Fibroblast of skin of right quadriceps (primary cell): ENCODE data around the gene SMIM36.
"Not testable (repeated sequence)": the region's sequence is repeated elsewhere in the genome, so short reads cannot be mapped to it uniquely, and the experiment has no call there.

Experiments
- DNase-seq: peaks from one replicate; pipeline ENCODE4 v3.0.0-alpha.2; 2013

Gene SMIM36

GRCh38 chr17:55433029-55433628 is 78.1 kb downstream of the SMIM36 start:
- no peak for DNase-seq

GRCh38 chr17:55432358-55433028 is 78.8 kb downstream of the SMIM36 start:
- peak; percentile 88 for DNase-seq

DNA sequence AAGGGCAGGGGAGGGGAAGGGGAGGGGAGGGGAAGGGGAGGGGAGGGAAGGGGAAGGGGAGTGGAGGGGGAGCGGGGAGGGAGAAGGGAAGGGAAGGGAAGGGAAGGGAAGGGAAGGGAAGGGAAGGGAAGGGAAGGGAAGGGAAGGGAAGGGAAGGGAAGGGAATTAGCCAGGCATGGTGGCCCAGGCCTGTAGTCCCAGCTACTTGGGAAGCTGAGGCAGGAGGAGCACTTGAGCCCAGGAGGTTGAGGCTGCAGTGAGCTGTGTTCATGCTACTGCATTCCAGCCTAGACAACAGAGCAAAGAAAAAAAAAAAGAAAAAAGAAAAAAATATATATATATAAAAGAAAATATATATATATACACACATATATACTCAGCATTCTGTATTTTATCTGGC is 79.3 kb downstream of the SMIM36 start:
- DNase-seq, result not testable (repeated sequence)

DNA sequence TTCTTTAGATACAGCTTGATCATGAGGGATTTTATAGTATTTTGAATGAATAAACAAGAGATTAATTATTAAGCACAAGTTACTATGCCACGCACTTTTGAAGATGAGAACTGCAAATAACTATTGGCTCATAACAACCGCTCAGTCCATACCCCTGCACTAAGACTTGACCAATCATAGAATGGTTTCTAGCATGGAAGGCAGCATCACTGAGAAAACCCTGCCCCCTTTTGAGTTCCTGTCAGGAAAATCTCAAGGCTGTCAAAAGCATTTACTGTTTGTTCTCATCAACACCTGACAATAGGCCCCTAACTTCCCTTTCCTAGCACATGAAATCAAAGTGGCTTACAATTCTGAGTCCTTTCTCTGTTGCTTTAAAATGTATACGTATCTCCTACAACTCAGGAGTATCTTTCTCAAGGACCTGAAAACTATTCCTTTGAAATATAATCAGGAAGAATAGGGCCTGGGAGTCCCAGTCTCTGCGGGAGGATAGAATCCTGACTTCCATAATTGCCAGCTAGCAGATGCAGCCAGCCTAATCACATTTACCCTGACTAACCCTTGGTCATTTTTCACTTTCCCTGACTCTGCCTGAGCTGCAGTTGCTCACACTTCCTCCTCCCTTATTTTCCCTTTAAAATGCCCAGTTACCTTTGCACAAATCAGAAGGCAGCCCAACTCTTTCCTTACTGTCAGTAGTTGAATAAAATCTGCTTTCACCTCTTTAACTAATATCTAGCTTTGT is 80.5 kb downstream of the SMIM36 start:
- no peak for DNase-seq

DNA sequence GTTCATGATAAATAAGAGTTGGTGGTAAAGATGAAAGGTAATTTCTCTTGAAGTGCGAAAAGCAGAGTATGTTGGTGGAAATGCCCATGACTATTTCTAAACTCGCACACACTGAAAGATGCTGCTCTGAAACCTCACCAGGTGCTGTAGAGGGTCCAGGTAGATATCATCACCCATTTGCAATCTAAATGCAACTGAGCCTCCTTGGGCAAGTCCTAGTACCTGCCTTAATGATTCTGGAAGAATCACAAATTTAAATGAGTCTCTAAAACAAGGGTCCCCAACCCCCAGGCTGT is 83.7 kb downstream of the SMIM36 start:
- DNase-seq, result no peak

GRCh38 chr17:55426851-55427586 is 84.2 kb downstream of the SMIM36 start:
- DNase-seq, result peak; percentile 73

GRCh38 chr17:55424893-55425540 is 86.2 kb downstream of the SMIM36 start:
- no peak for DNase-seq

DNA sequence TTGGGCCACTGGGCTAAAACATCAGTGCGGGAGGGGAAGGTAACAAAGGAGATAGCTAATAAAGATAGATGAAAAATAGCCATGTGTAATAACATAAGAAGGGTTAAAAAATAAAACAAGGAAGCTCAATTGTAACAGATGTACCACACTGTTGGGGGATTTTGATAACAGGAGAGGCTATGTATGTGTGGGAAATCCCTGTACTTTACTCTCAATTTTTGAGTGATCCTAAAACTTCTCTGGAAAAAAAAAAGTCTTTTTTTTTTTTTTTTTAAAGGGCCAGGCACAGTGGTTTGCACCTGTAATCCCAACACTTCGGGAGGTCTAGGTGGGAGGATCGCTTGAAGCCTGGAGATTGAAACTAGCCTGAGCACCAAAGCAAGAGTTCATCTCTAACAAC is 87.7 kb downstream of the SMIM36 start:
- DNase-seq, result no peak

- not testable (repeated sequence) for DNase-seq
These were observed 88.5 kb downstream of the SMIM36 start for GRCh38 chr17:55422828-55423164.

DNA sequence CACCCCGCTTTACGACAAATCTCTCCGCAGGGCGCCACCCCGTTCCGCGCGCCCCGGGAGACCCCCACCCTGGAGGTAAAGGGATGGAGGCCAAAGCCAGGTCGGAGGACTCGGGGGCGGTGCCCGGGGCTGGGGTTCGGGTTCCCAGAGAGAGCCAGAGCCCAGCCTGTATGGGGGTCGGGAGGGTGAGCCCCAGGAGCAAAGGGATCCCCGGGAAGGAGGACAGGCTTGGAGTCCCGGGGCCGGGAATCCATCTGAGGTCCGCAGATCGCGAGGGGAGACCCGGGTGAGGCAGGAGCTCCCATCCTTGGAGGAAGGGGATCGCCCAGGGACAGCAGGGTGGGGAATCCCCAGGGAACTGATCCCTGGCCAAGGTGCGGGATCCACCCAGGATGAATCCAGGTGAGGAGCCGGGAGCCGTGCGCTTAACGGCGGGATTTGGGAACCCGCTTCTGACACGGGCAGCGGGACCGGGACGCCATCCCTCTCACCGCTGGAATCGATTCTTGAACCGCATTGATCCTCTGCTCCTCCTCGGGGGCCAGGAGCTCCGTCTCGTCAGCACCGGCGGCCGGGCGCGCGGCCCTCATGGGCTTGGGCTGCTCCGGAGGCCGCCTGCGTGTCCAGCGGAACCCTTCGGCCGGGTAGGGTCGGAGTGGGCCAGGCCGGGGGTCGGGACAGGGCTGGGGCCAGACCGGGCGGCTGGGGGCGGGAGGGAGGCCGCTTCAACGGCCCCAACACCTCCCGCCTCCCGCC is 89.9 kb downstream of the SMIM36 start, which contains the start of gene MMD:
Gene MMD, minus strand, starts transcription at position 657 of the 756 bp plus-strand sequence. Its CDS starts 140 bp downstream, at position 517.
- no peak for DNase-seq

- no peak for DNase-seq
These were observed 90.5 kb downstream of the SMIM36 start for GRCh38 chr17:55420776-55421178.

DNA sequence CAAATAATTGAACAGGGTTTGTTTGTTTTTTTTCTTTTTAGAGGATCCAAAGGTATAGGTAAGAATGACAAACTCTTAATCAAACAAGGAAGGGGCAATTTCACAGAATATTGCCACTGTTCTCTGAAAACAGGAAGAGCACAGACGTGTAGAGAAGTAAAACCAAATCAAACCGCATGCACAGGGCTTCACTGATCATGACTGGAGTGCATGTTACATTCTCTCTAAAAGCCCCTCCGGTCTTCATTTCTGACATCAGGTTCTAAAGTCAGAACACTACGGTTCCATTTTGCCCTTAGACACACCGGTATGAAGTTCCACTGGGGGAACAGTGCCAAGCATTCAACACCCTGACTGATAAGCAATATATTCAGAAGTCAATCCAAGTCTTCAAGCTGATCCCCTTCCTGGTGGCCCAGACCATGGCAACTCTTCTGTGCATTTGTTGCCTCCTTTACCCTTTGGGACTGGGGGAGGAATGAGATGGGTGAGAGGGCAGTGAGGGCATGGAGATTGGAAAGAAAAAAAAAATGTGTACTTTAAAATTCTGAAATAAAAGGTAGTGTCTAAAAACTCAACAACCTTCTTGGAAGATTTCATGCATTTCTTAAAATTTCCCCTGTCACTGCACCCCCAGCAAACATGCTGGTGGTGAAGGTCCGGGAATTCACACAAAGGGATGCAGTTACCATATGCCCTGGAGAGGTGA is 91.0 kb downstream of the SMIM36 start:
- no peak for DNase-seq

DNA sequence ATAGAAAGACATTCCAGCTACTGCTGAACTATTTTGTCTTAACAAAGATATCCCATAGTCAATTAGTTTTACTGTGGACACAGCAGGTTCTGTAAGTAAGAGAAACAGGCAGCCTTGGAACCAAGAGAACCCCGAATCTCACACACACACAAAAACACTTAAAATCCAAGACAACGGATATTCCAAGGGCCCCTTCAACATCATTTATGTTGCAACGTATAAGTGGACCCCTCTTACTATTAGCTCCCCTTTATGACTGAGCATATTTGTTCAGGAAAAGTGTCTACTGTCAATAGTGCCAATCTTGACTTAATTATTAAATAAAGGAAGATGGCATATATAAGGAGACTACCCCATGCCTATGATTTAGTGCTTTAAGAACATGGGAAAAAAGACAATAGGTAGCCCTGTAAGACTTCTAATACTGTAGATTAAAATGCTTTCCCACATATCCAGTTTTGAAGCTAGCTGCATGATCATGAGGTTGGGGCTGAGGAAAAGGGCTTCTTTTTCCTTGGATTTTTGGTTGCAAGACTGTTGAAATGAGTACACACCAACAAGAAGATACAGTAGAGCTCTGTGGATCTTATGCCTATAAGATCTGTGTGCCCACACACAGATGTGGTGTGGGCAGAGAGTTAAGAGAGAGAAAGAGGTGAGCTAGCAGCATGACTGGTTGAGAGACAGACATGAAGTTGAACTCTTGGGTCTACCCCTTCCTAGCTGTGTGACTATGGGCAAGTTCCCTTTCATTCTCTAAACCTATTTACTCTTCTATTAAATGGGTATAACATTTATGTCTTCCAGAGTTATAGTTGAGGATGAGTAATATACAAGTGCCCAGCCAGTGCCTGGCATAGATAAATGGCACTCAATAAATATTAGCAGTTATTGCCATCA is 92.6 kb downstream of the SMIM36 start:
- DNase-seq, result no peak

DNA sequence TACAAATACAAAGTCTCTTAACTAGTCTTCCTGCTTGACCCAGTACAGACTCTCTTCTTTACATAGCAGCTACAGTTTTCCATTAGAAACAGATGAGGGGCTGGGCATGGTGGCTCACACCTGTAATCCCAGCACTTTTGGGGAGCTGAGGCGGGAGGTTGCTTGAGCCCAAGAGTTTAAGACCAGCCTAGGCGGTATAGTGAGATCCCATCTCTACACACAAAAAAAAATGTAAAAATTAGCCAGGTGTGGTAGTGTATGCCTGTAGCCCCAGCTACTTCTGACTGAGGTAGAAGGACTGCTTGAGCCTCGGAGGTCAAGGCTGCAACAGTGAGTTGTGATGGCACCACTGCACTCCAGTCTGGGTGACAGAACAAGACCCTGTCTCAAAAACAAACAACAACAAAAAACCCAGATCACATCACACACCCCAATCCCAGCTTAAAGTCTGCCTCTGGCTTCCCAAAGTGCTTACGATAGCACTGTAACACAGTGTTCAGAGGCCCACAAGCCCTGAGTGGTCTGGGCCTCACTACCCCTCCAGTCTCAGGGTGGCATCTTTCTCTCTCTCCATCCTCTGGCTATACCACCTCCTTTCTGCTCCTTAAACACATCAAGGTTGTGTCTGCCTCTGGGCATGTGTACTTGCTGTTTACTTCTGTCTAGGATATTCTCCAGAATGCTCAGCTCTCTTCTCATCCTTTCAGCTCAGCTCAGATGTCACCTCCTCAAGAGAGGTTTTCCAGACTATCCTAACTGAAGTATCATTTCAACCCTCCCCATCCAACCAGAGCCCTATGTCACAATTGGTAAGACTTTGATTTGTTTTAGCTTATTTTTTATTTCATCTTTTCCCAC is 93.6 kb downstream of the SMIM36 start:
- DNase-seq, result no peak

DNA sequence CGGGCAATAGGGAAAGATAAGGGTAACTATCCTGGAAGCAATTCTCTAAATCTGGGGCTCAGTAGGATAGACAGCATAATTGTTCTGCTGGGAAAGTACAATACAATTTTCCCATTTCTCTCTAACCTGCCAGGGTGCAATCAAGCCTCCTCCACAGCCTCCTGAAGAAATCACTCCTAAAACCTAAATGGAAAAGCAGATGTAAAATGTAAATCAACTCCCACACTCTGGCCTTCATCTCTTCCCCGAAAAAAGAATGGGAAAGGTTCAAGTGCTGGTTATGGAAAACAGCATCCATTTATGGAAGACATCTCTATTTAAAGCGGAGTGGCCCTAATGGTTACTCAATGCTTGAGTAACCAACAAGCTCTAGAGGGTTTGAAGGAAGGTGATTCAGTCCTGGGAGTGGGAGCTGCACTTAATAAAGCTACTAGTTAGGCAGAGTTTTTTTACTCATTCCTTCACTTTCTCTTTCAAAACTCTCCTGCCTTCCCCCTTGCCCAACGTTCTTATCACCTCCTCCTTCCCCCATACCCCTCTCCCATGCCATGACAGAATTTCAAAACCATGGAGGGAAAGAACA is 94.7 kb downstream of the SMIM36 start:
- no peak for DNase-seq

DNA sequence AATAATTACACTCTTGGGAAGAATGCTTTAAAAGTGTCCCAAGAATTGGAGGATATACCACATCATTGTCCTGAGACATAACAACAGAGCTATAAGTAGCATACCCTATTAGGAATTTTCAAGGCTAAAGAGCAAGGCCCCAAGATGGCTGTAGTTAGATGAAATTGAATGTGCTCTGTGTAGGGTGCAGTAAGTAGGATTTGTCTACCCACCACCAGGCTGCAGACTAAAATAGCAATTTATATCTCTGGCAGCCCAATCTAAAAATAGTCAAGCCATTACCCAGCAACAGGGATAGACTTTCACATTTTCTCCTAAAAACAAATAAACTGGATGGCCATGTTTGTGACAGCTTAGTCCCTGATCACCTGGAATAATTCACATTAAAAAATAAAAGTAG is 95.3 kb downstream of the SMIM36 start:
- DNase-seq, result no peak

DNA sequence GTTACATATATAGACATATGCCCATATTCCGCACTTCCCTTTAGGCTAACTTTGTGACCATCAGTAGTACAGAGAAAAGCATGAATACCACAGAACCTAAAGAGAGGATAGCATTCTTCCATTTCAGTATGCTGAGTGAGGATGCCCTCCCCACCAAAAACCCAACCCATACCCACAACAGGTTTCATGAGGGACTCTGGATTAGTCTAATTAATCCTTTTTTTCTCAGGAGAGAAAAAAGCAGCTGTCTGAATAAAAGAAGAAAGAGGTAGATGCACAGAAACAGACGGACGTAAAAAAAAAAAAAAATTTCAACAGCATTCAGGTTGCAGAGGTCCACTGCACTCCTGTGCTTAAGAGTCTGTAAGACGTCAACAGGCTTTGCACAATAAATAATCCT is 96.3 kb downstream of the SMIM36 start:
- no peak for DNase-seq

DNA sequence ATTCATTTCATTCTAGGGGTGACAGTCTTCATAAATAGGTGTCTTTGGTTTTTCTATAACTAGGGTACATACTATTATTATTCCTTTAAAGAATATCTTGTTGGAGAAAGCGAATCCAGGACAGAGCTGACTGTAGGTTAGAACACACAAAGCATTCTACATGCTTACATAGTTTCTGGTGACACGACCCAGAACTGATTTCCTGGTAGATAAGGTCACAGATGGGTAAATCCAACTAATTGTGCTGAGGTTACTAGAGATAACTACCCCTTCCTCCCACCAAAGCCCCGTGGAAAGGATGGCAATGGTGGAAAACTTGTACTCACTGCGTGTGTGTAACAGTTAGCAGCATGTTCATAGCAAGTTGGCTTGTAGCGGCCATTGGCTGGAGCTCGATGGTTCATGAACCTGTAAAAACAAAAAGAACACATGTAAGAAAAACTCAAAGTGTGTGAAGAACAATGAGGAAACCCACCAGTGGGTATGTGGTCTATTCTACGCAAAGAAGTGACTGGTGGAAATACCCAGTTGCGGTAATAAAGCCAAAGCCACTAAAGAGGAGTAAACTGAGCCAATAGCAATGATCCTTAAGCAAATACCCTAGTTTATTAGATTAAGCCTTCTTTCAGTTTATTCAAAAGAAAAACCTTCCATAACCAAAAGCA is 97.3 kb downstream of the SMIM36 start:
- DNase-seq, result no peak

DNA sequence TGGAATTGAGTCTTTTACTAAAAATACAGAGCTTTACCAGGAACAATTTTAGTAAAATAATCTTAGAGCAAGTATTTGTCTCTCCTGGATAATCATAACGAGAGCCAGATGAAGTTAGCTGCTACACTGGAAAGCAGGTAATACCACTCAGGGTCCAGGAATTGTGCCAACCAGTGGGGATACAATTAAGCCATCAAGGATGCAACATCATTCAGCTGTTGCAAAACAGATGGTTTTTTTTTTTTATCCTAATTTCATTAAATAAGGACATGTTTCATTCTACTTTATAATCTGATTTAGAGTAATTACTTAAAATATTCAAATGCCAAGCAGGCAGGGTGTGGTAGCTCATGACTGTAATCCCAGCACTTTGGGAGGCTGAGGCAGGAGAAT is 99.8 kb downstream of the SMIM36 start:
- DNase-seq, result no peak
